ENCODE data around the gene RPN1. TPM values are rescaled to one million over a fixed set of nuclear protein-coding genes. Genes with fewer than 3 reads are reported as not detected.
"Not testable (repeated sequence)": the region's sequence is repeated elsewhere in the genome, so short reads cannot be mapped to it uniquely, and the experiment has no call there.

The RPN1 gene
- total RNA-seq, 2 experiments from 2014 or later = 124 to 129 TPM

GRCh38 chr3:128603811-128604775 lies 46.5 kb downstream of the RPN1 start:
- Mint-ChIP-seq H3K4me1 (ENCODE audit: low read depth) (peaks cover 2% of the 10 kb centered on the region), H3K36me3 (ENCODE audit: low read depth) (no peaks in the 10 kb centered on the region), H3K27me3 (ENCODE audit: low read depth) (peaks cover 2% of the 10 kb centered on the region), H3K9me3 (no peaks in the 10 kb centered on the region), H3K4me3 (no peak overlapping the region), H3K27ac (no peak overlapping the region)
- intact Hi-C loops (cut with micrococcal nuclease) = no loop called here
- DNase-seq = no peak
- CTCF ChIA-PET = interaction anchor here (0.6 to 5.0 kb wide), 3 partner anchors 13 to 20 kb away, joined by 3 to 26 read pairs (median 3); no protein-coding TSS in a partner anchor

GRCh38 chr3:128603313-128603712 lies 47.3 kb downstream of the RPN1 start:
- intact Hi-C loops (cut with micrococcal nuclease) = no loop called here

GRCh38 chr3:128598884-128599664 lies 51.5 kb downstream of the RPN1 start:
- Mint-ChIP-seq H3K9me3 (no peaks in the 10 kb centered on the region), H3K27ac (no peak overlapping the region), H3K27me3 (ENCODE audit: low read depth) (no peaks in the 10 kb centered on the region), H3K4me3 (no peak overlapping the region), H3K4me1 (ENCODE audit: low read depth) (peaks cover 2% of the 10 kb centered on the region), H3K36me3 (ENCODE audit: low read depth) (no peaks in the 10 kb centered on the region)
- CTCF ChIA-PET = interaction anchor here (1.5 to 1.9 kb wide), 2 partner anchors 10 to 26 kb away, joined by 3 to 4 read pairs; no protein-coding TSS in a partner anchor
- no peak for DNase-seq
- intact Hi-C loops (cut with micrococcal nuclease) = no loop called here

More at GRCh38 chr3:128603313-128603712, 47.3 kb downstream of the RPN1 start:
- Mint-ChIP-seq H3K4me3 (no peak overlapping the region), H3K4me1 (ENCODE audit: low read depth) (no peaks in the 10 kb centered on the region), H3K27me3 (ENCODE audit: low read depth) (peaks cover 2% of the 10 kb centered on the region), H3K27ac (no peak overlapping the region), H3K9me3 (no peaks in the 10 kb centered on the region), H3K36me3 (ENCODE audit: low read depth) (no peaks in the 10 kb centered on the region)
- CTCF ChIA-PET = interaction anchor here (1.1 kb wide), 1 partner anchor 19 kb away, joined by 3 read pairs; no protein-coding TSS in a partner anchor
- no peak for DNase-seq

- Mint-ChIP-seq H3K4me3 (no peak overlapping the region), H3K36me3 (ENCODE audit: low read depth) (no peaks in the 10 kb centered on the region), H3K9me3 (no peaks in the 10 kb centered on the region), H3K4me1 (ENCODE audit: low read depth) (peaks cover 2% of the 10 kb centered on the region), H3K27me3 (ENCODE audit: low read depth) (no peaks in the 10 kb centered on the region), H3K27ac (no peak overlapping the region)
- no peak for DNase-seq
- CTCF ChIA-PET = interaction anchor here (1.1 to 1.5 kb wide), 2 partner anchors 11 kb away, joined by 3 read pairs; no protein-coding TSS in a partner anchor
- intact Hi-C loops (cut with micrococcal nuclease) = no loop called here
These were observed 52.7 kb downstream of the RPN1 start for GRCh38 chr3:128597900-128598299.

DNA sequence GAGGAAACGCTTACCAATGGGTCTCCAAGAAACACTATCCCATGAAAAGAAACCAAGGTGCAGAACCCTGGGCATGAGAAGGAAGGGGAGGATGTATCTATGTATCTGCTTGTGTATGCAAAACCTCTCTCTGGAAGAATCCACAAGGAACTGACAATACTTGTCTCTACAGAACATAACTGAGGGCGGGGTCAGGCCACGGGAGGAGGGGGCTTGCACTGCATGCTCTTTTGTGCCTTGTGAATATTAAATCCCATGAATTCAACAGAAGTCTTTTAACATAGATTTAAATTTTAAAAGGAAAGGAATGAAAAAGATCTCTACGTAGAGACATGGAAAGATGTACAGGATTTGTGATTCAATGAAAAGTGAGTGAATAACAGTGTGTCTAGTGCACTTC lies 57.8 kb downstream of the RPN1 start:
- intact Hi-C loops (cut with micrococcal nuclease) = no loop called here
- Mint-ChIP-seq H3K4me3 (no peak overlapping the region), H3K36me3 (ENCODE audit: low read depth) (no peaks in the 10 kb centered on the region), H3K27me3 (ENCODE audit: low read depth) (no peaks in the 10 kb centered on the region), H3K4me1 (ENCODE audit: low read depth) (peaks cover 2% of the 10 kb centered on the region), H3K9me3 (peaks cover 4% of the 10 kb centered on the region), H3K27ac (no peak overlapping the region)
- no peak for DNase-seq
- CTCF ChIA-PET = no interaction called here

- CTCF ChIA-PET = interaction anchor here (0.6 to 0.7 kb wide), 3 partner anchors 10 to 44 kb away, joined by 3 read pairs; no protein-coding TSS in a partner anchor
- intact Hi-C loops (cut with micrococcal nuclease) = no loop called here
- peak overlapping the region; percentile 52 for H3K27ac Mint-ChIP-seq
- DNase-seq = peak; percentile 26
- peaks cover 4% of the 10 kb centered on the region for H3K9me3 Mint-ChIP-seq
- H3K36me3 Mint-ChIP-seq (ENCODE audit: low read depth) = no peaks in the 10 kb centered on the region
- H3K4me3 Mint-ChIP-seq = no peak overlapping the region
- H3K27me3 Mint-ChIP-seq (ENCODE audit: low read depth) = no peaks in the 10 kb centered on the region
- peaks cover 2% of the 10 kb centered on the region for H3K4me1 Mint-ChIP-seq (ENCODE audit: low read depth)
These were observed 58.7 kb downstream of the RPN1 start for GRCh38 chr3:128591738-128592426.

GRCh38 chr3:128590948-128591347 lies 59.7 kb downstream of the RPN1 start:
- no peak for DNase-seq
- H3K27ac Mint-ChIP-seq = no peak overlapping the region
- no peaks in the 10 kb centered on the region for H3K36me3 Mint-ChIP-seq (ENCODE audit: low read depth)
- no peaks in the 10 kb centered on the region for H3K27me3 Mint-ChIP-seq (ENCODE audit: low read depth)
- H3K4me3 Mint-ChIP-seq = no peak overlapping the region
- intact Hi-C loops (cut with micrococcal nuclease) = no loop called here
- peaks cover 4% of the 10 kb centered on the region for H3K9me3 Mint-ChIP-seq
- CTCF ChIA-PET = interaction anchor here (1.2 to 1.5 kb wide), 2 partner anchors 17 to 18 kb away, joined by 3 to 4 read pairs; no protein-coding TSS in a partner anchor
- peaks cover 2% of the 10 kb centered on the region for H3K4me1 Mint-ChIP-seq (ENCODE audit: low read depth)

DNA sequence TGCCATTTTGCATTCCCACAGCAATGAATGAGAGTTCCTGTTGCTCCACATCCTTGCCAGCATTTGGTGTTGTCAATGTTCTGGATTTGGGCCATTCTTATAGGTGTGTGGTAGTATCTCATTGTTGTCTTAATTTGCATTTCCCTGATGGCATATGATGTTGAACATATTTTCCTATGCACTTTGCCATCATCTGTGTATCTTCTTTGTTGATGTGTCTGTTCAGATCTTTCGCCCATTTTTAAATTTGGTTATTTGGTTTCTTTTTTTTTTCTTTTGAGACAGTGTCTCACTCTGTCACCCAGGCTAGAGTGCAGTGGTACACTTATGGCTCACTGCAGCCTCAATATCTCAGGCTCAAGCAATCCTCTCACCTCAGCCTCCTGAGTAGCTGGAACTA lies 60.6 kb downstream of the RPN1 start:
- H3K27ac Mint-ChIP-seq; intact Hi-C loops (cut with micrococcal nuclease); H3K4me1 Mint-ChIP-seq (ENCODE audit: low read depth); DNase-seq; H3K4me3 Mint-ChIP-seq; H3K27me3 Mint-ChIP-seq (ENCODE audit: low read depth); H3K9me3 Mint-ChIP-seq; H3K36me3 Mint-ChIP-seq (ENCODE audit: low read depth): not testable (repeated sequence)
- CTCF ChIA-PET = interaction anchor here (1.2 to 1.5 kb wide), 3 partner anchors 16 to 19 kb away, joined by 3 to 4 read pairs (median 3); no protein-coding TSS in a partner anchor

DNA sequence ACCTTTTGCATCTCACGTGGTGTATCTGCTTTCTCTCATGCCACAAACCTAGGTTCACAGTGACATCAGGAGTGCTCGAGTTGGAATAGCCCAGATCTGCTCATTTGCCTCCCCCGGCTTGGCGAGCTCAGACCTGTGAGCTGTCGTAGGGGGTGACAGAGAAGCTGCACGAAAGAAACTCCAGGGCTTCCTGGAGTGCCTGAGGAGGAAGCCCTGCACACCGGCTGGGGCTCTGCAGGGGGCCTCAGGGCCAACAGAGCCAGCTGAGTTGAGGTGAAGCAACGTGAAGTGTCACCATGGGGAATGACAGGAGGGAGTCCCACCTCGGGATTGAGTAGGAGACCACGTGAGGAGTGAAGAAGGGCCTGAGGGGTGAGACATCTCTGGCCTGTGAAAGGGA lies 62.5 kb downstream of the RPN1 start:
- H3K27me3 Mint-ChIP-seq (ENCODE audit: low read depth) = no peaks in the 10 kb centered on the region
- H3K4me3 Mint-ChIP-seq = no peak overlapping the region
- DNase-seq = no peak
- H3K27ac Mint-ChIP-seq = no peak overlapping the region
- H3K4me1 Mint-ChIP-seq (ENCODE audit: low read depth) = no peaks in the 10 kb centered on the region
- CTCF ChIA-PET = interaction anchor here (0.6 to 1.1 kb wide), 2 partner anchors 20 to 1952 kb away, joined by 3 read pairs; no protein-coding TSS in a partner anchor
- H3K9me3 Mint-ChIP-seq = peaks cover 4% of the 10 kb centered on the region
- intact Hi-C loops (cut with micrococcal nuclease) = no loop called here
- no peaks in the 10 kb centered on the region for H3K36me3 Mint-ChIP-seq (ENCODE audit: low read depth)

- H3K9me3 Mint-ChIP-seq = peaks cover 4% of the 10 kb centered on the region
- intact Hi-C loops (cut with micrococcal nuclease) = no loop called here
- no peak overlapping the region for H3K4me3 Mint-ChIP-seq
- H3K4me1 Mint-ChIP-seq (ENCODE audit: low read depth) = no peaks in the 10 kb centered on the region
- H3K27me3 Mint-ChIP-seq (ENCODE audit: low read depth) = no peaks in the 10 kb centered on the region
- CTCF ChIA-PET = interaction anchor here (0.6 kb wide), 1 partner anchor 19 kb away, joined by 3 read pairs; no protein-coding TSS in a partner anchor
- no peak overlapping the region for H3K27ac Mint-ChIP-seq
- no peak for DNase-seq
- no peaks in the 10 kb centered on the region for H3K36me3 Mint-ChIP-seq (ENCODE audit: low read depth)
These were observed 63.2 kb downstream of the RPN1 start for GRCh38 chr3:128587391-128587790.

DNA sequence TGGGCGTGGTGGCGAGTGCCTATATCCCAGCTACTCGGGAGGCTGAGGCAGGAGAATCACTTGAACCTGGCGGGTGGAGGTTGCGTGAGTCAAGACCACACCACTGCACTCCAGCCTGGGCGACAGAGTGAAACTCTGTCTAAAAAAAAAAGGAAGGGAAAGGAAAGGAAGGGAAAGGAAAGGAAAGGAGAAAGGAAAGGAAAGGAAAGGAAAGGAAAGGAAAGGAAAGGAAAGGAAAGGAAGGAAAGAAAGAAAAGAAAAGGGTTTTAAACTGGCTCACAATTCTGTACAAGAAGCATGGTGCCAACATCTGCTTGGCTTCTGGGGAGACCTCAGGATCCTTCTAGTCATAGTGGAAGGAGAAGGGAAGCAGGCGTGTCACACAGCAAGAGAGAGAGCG lies 63.7 kb downstream of the RPN1 start:
- intact Hi-C loops (cut with micrococcal nuclease); DNase-seq; H3K36me3 Mint-ChIP-seq (ENCODE audit: low read depth); H3K4me1 Mint-ChIP-seq (ENCODE audit: low read depth); H3K9me3 Mint-ChIP-seq; H3K27ac Mint-ChIP-seq; H3K27me3 Mint-ChIP-seq (ENCODE audit: low read depth); H3K4me3 Mint-ChIP-seq: not testable (repeated sequence)
- CTCF ChIA-PET = interaction anchor here (0.6 kb wide), 2 partner anchors 40 to 307 kb away, joined by 3 read pairs; no protein-coding TSS in a partner anchor
